22Rv1 (cell line): ENCODE data around the gene IL3.

Experiments used
- H3K27ac ChIP-seq: fragments of 450-650 bp; 2 replicates; pipeline ENCODE4 v1.5.1; 2017
- ZFX ChIP-seq: fragments of 450-650 bp; IDR thresholded peaks from 2 replicates; pipeline ENCODE4 v1.6.1; 2017; ENCODE audit warnings: antibody characterized with exemption, borderline replicate concordance
- TF ChIP-seq, protein P1 (sequence below): fragments of 450-650 bp; IDR thresholded peaks from 2 replicates; pipeline ENCODE4 v1.5.1; 2017; ENCODE audit warnings: mild to moderate bottlenecking

Gene IL3

DNA sequence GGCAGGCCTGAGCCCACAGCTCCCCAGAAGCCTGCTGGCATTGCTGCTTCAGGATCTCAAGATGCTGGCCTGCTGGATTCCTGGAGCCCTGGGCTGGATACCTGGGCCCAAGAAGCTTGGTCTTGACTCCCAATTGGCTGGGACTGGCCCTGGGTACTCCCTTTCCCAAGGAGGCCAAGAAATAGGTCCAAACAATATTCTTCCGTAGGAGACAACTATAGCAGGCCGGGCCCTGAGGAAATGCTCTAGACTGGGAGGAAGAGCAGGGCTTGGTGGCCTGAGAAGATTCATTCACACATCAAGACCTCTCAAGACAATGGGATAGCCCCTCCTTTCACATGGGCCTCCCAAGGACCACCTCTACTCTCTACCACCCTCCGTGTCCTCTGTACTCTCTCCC lies 21.0 kb downstream of the IL3 start:
- no peak overlapping the region for H3K27ac ChIP-seq
- TF ChIP-seq, protein P1, sequence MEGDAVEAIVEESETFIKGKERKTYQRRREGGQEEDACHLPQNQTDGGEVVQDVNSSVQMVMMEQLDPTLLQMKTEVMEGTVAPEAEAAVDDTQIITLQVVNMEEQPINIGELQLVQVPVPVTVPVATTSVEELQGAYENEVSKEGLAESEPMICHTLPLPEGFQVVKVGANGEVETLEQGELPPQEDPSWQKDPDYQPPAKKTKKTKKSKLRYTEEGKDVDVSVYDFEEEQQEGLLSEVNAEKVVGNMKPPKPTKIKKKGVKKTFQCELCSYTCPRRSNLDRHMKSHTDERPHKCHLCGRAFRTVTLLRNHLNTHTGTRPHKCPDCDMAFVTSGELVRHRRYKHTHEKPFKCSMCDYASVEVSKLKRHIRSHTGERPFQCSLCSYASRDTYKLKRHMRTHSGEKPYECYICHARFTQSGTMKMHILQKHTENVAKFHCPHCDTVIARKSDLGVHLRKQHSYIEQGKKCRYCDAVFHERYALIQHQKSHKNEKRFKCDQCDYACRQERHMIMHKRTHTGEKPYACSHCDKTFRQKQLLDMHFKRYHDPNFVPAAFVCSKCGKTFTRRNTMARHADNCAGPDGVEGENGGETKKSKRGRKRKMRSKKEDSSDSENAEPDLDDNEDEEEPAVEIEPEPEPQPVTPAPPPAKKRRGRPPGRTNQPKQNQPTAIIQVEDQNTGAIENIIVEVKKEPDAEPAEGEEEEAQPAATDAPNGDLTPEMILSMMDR = no peak
- no peak for TF ChIP-seq ZFX

DNA sequence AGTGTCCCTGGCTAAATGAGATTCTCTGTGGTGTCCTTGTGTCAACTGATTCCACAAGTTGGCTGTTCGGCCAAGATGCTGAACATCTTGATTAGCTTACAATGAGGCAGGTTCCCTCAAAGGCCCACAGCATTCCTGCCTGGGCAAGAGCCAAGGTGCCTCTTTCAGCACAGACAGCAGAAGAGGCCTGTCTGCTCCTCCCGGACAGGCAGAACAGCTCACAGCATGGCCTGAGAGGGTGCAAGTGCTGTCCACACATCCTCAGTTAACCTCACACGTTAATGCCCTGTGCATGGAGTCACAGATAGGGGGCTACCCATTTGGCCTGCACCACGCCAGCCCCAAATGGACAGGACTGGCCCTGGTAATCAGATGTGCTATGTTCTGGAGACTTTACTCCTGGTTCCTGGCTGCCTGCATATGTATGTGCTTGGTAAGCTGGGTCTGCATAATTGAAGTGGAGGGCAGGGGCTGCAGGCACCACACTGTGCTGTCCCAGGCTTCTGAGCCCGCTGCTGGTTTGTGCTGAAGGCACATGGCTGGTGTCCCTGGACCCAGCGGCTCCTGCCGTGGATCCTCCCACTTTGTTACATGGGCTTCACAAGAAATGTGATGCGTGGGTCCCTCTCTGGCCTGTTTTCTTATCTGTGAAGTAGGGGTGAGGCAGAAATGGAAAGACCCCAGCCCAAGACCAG lies 22.0 kb downstream of the IL3 start:
- H3K27ac ChIP-seq = no peak overlapping the region
- TF ChIP-seq, protein P1 = no peak
- no peak for TF ChIP-seq ZFX

DNA sequence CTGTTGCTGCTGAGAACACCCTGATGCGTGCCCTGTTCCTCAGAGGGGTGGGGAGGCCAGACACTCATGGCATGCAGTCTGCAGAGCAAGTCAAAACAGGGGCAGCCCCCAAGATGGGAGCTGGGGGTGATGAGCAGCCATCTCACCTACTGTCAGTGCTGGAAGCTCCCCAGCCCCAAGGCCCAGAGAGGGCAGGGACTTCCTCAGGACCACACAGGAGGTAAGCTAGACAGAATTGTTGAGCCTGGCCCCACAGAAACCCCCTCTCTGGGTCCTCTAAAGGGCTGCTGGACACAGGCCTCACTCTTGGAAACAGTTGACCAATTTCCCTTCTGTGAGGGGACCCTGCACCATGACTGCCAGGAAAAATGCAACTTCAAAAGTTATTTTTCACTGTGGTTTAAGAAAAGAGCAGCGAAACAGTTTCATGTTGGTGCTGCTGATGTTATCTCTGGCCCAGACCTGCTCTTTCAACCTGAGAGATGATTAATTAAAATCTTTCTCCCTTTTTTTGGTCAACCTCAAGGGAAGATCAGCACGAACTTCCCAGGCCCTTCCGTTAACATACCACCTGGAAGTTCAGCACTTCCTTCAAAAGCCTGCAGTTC lies 22.7 kb downstream of the IL3 start:
- H3K27ac ChIP-seq = no peak overlapping the region
- TF ChIP-seq, protein P1 = no peak
- no peak for TF ChIP-seq ZFX

DNA sequence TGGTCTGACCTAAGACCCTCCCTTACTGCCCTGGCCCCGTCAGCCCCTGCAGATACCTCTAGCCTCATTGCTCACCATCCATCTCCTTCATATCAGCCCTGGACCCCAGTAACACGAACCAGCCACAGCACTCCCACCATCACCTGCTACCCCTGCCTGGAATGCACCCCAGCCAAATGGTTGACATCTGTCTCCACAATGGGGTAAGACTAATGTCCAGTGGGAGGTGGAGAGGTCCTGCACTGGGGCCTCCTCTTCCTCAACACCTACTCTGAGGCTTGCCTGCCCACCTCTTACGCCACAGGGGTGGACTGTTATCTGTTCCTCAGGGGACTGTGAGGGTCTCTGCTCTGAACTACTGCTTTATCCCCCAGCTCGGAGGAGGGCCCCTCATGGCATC lies 25.2 kb downstream of the IL3 start:
- H3K27ac ChIP-seq = no peak overlapping the region
- no peak for TF ChIP-seq ZFX
- TF ChIP-seq, protein P1 = no peak

DNA sequence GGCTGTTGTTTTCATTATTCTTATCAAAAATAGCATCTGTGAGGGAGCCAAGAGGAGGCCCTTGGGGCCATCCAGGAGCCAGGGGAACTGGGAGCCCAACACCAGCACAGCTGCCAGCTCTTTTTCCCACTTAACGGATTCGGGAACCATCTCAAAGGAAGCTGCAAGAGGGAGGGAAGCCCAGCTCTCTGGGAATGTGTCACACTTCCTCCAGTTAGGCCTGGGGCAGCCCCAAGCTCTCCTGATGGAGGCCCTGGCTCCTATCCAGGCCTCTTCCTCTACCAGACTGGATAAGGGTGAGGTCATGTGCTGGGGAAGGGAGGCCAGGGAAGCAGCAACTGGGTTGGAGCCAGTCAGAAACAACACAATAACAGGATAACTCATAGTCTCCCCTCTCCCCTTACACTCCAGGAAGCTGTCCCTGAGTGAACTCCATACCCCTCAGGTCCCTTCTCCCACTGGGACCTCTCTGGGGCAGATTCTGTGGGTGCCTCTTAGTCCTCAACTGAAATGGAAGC lies 25.9 kb downstream of the IL3 start:
- no peak for TF ChIP-seq ZFX
- TF ChIP-seq, protein P1 = no peak
- no peak overlapping the region for H3K27ac ChIP-seq

DNA sequence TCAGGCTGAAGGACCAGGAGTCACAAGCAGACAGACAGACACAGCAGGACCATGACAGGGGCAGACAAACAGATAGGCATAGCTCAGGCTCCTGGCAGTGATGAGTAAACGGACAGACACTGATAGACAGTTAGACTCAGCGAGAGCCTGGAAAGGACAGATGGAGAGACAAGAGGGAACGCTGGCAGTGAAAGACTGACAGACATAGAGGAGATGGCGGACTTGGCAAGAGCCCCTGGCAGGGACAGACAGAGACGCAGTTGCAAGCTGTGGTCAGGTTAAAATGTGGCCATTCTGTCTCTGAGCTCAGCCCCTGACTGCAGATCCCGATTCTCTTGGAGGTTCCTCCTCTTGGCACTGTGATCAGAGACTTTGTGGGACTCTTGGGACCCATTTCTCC lies 26.7 kb downstream of the IL3 start:
- no peak overlapping the region for H3K27ac ChIP-seq
- TF ChIP-seq ZFX = no peak
- TF ChIP-seq, protein P1 = no peak

DNA sequence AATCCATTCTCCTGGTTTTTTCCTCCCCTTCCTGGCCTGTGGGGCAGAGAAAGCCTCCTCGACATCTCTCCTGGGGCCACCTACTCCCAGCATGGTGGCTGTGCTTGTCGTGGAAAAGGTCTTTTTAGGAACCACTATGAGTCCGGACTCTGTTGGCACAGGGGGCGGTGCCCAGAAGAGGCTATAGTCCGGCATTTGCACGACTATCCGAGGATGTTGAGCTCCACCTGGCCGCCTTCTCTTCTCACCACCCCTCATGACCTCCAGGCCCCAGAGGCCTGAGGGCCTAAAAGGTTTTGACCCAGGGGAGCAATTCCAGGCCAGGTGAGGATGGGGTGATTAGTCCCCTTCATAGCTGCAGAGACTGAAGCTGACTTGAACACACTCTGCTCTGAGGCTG lies 27.2 kb downstream of the IL3 start:
- no peak for TF ChIP-seq ZFX
- TF ChIP-seq, protein P1 = no peak
- H3K27ac ChIP-seq = no peak overlapping the region
